ENCODE data around the gene ING5. TPM values are rescaled to one million over a fixed set of nuclear protein-coding genes. Genes with fewer than 3 reads are reported as not detected.

Gene ING5
- total RNA-seq, 1 experiment from 2014 or later = 39.8 TPM

GRCh38 chr2:241768251-241768711 is 66.4 kb downstream of the ING5 start:
- no peak overlapping the region for H3K27ac ChIP-seq (ENCODE audit: low read length)
- H3K9me3 ChIP-seq (ENCODE audit: control insufficient read depth, insufficient read depth, low read depth, low read length) = no peaks in the 10 kb centered on the region
- in situ Hi-C loops (cut with HindIII; ENCODE audit: low pct_unique_long_range_greater_than_20kb, low sequenced_read_pairs) (no loop called here), intact Hi-C loops (cut with micrococcal nuclease; ENCODE audit: unreplicated experiment) (no loop called here)
- no peak overlapping the region for H3K4me3 ChIP-seq (ENCODE audit: low read depth in 2 of 2, low read length in 2 of 2)
- no TSS peak for BruUV-seq (replicated peaks)
- POLR2A ChIA-PET = no interaction called here
- no peak for TF ChIP-seq POLR2AphosphoS5 (IDR thresholded peaks at IDR 0.05; ENCODE audit: low read depth, low read length)
- TF ChIP-seq REST (IDR thresholded peaks at IDR 0.05; ENCODE audit: insufficient read depth in 1 of 2, low read depth in 2 of 2, low read length in 1 of 2) = no peak
- no peak for TF ChIP-seq TCF7L2 (IDR thresholded peaks at IDR 0.05; ENCODE audit: low read depth, low read length)
- TF ChIP-seq SIN3A (IDR thresholded peaks at IDR 0.05; ENCODE audit: borderline replicate concordance, insufficient read depth, low read depth, low read length) = no peak
- no peak for TF ChIP-seq CTCF (IDR thresholded peaks at IDR 0.05)
- CTCF ChIA-PET = no interaction called here
- ATAC-seq = no peak
- no peak for DNase-seq (ENCODE audit: low read depth, low spot score)
- no peaks in the 10 kb centered on the region for H3K27me3 ChIP-seq (ENCODE audit: control insufficient read depth, insufficient read depth, low read length)
- peaks cover 6% of the 10 kb centered on the region for H3K4me1 ChIP-seq (ENCODE audit: control insufficient read depth, insufficient read depth, low read length)
- H3K36me3 ChIP-seq (ENCODE audit: control insufficient read depth, insufficient read depth, low read length) = no peaks in the 10 kb centered on the region

- H3K9me3 ChIP-seq (ENCODE audit: control insufficient read depth, insufficient read depth, low read depth, low read length) = no peaks in the 10 kb centered on the region
- no peak for DNase-seq (ENCODE audit: low read depth, low spot score)
- intact Hi-C loops (cut with micrococcal nuclease; ENCODE audit: unreplicated experiment) = no loop called here
- H3K4me3 ChIP-seq (ENCODE audit: low read depth in 2 of 2, low read length in 2 of 2) = no peak overlapping the region
- H3K4me1 ChIP-seq (ENCODE audit: control insufficient read depth, insufficient read depth, low read length) = peaks cover 9% of the 10 kb centered on the region
- H3K27me3 ChIP-seq (ENCODE audit: control insufficient read depth, insufficient read depth, low read length) = no peaks in the 10 kb centered on the region
- CTCF ChIA-PET = no interaction called here
- BruUV-seq (replicated peaks) = no TSS peak
- POLR2A ChIA-PET = no interaction called here
- H3K27ac ChIP-seq (ENCODE audit: low read length) = no peak overlapping the region
- no peaks in the 10 kb centered on the region for H3K36me3 ChIP-seq (ENCODE audit: control insufficient read depth, insufficient read depth, low read length)
- ATAC-seq = no peak
- TF ChIP-seq REST (IDR thresholded peaks at IDR 0.05; ENCODE audit: insufficient read depth in 1 of 2, low read depth in 2 of 2, low read length in 1 of 2) (no peak), CTCF (IDR thresholded peaks at IDR 0.05) (no peak), SIN3A (IDR thresholded peaks at IDR 0.05; ENCODE audit: borderline replicate concordance, insufficient read depth, low read depth, low read length) (no peak), TCF7L2 (IDR thresholded peaks at IDR 0.05; ENCODE audit: low read depth, low read length) (no peak), POLR2AphosphoS5 (IDR thresholded peaks at IDR 0.05; ENCODE audit: low read depth, low read length) (no peak)
- in situ Hi-C loops (cut with HindIII; ENCODE audit: low pct_unique_long_range_greater_than_20kb, low sequenced_read_pairs) = no loop called here
Measured at GRCh38 chr2:241768850-241769249, 67.0 kb downstream of the ING5 start.

Measured in Panc1 (cell line).